HG03520 (cell line): ENCODE results near the gene TRAF3.
"Not testable (repeated sequence)": the region's sequence is repeated elsewhere in the genome, so short reads cannot be mapped to it uniquely, and the experiment has no call there.

Experiments
- ATAC-seq: cut with Tn5 transposase; IDR thresholded peaks from one replicate; pipeline ENCODE4 v1.9.1; 2021; ENCODE audit warnings: mild to moderate bottlenecking, moderate library complexity; ENCODE audit not compliant: unreplicated experiment

The TRAF3 gene

DNA sequence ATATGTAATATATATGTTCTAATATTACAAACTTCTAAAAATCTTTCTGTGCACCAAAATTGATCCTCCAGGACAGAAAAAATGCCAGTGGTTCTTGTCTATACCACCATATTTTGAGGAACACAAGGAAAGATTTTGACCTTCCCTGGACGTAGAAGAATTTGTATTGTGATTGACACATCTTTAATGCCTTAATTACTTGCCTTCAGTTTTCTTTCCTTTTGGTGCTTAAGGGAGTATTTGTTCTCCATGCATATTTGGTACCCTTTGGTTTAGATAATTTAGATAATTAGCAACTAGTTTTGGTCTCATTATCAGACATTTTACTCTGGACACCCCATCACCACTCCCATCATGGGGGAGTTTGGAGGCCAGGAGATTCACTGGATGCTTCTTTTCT lies 27.6 kb downstream of the TRAF3 start:
- ATAC-seq, result no peak

DNA sequence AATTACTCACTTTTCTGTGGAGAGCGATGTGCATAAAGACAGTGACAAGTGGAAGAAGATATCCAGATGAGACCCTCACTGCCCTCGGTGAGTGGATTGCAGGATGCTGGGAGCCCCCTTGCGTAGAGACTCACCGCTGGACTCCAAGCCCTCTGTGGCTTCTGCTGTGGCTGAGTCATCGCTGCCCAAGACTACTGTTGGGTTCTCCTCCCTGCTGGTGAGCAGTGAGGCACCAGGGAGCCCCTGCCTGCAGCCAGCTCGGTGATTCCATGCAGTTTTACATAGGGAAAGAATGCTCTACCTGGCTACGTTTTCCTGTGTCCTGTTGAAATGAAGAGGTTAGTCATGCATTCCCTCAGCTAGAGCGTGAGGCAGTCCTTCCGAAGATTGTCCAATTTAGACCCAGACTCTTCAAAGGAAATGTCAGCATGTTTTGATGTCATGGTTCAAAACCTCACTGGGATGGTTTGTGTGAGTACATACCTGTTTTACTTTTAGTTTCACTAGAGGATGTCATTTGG lies 28.2 kb downstream of the TRAF3 start:
- no peak for ATAC-seq

DNA sequence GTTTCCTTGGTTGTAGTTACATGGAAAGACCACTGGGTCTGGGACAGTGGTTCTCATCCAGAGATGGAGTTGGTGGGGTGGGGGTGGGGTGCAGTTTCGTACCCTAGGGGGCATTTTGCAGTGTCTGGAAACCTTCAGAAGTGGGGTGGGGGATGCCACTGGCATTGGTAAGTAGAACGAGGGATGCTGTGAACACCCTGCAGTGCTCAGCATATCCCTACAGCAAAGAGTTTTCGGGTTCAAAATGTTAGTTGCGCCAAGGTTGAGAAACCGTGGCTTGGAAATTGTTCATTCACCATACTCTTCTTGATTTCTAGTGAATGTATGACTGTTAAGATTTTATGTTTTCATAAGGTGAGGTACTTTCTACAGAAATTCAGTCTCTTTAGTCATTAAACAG lies 28.7 kb downstream of the TRAF3 start:
- ATAC-seq, result no peak

DNA sequence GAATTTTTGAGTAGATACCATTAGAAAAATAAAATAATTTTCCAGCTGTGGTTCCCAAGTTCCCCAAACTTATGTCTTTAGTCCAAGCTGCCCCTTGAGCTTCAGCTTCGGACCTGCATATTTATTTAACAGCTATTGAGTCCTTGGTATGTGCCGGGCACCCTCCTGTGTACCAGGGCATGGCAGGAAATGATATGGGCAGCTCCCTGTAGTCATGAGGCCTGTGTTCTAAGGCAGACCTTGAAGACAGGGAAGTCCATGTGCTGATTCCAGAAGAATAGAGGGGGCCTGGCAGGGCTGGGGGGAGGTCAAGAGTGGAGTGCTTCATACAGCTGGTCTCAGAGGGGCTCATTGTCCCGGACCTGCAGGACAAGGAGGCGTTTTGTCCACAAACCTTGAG lies 29.2 kb downstream of the TRAF3 start:
- no peak for ATAC-seq

DNA sequence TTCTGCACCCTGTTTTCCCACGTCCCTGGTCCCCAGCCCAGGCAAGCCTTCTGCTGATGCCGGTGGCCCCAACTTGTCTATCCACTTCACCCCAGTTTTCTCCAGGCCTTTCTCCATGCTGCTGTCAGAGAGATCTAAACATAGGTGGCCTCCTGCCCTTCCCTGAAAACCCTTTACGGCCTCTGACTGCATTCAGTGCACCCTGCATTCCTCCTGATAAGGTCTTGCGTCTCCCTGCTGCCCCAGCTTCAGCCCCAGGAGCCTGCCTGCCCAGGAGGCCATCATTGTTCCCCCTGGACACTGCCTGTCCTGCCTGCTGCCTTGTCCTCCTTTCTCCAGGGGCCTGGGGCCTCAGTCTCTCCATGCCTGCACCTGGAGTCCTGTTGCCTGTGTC lies 29.8 kb downstream of the TRAF3 start:
- ATAC-seq, result no peak

DNA sequence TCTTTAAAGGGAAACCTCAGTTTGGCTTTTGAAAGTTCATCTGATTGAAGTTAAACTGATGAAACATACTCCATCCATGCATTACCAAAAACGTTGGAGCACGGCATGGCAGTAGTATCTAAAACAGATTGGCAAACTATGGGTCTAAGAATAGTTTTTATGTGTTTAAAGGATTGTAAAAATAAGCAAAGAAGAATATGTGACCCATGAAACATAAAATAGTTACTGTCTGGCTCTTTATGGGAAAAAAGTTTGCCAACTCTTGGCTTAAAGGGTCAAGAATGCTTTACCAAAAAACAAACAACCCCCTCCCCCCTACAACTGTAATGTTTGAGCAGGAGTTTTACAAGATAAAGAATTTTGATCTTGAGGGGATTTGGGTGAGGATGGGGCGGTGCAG lies 32.6 kb downstream of the TRAF3 start:
- ATAC-seq, result no peak

DNA sequence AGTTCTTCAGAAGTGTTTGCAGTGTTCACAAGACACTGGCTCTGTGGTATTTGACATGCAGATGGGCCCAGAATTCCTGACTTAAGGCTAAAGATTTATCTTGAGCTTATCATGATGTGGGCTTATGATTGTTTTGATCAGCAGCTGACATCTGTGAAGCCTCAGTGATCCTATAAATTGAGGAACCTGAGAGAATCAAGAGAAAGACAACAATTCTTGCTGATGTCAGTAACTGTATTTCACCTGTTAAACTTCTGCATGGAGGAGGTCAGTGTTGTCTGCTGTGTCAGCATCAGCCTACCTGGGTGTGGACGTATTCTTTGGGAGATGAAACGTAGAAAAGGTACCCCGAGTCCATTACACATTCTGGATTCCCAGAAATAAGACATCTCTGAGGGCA lies 33.3 kb downstream of the TRAF3 start:
- no peak for ATAC-seq

DNA sequence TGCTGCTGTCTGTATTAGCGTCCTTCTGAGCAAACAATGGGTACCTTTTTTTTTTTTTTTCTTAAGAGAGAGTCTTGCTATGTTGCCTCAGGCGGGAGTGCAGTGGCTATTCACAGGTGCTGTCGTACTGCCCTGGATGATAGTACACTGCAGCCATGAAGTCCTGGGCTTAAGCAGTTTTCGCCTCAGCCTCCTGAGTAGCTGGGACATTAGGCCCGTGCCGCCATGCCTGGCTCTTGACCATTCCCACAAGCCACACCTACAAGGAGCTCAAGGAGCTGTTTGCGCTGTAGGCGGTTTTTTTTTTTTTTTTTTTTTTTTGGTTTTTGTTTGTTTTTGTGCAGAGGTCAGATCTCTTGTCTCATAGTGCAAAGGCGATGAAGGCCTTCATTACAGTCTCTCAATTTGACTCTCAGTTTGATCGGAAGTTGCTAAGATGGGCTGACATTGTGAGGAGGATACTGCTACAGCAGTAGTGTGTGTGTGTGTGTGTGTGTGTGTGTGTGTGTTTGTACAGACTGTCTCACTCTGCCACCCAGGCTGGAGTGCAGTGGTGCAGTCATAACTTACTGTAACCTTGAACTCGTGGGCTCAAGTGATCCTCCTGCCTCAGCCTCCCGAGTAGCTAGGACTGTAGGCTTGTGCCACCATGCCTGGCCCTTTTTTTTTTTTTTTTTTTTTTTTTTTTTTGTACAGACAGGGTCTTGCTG lies 34.2 kb downstream of the TRAF3 start:
- ATAC-seq, result no peak

DNA sequence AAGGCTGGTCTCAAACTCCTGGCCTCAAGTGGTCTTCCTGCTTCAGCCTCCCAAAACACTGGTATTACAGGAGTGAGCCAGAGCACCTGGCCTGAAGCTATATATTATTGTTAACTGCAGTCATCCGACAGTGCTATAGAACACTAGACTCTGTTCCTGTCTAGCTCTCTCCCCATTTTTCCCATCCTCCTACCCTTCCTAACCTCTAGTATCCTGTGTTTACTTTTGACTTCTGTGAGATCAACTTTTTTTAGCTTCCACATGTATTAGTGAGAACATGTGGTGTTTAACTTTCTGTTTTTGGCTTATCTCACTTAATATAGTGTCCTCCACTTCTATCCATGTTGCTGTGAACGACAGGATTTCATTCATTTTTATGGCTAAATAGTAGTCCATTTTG lies 34.7 kb downstream of the TRAF3 start:
- no peak for ATAC-seq

DNA sequence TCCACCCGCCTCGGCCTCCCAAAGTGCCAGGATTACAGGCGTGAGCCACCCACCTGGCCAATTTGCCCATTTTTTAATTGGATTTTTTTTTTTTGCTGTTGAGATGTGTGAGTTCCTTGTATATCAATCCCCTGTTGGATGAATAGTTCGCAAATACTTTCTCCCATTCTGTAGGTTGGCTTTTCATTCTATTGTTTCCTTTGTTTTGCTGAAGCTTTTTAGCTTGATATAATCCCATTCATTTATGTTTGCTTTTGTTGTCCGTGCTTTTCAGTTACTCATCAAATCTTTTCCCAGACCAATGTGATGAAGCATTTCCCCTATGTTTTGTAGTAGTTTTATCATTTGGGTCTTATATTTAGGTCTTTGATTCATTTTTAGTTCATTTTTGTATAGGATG lies 36.4 kb downstream of the TRAF3 start:
- ATAC-seq, result no peak

DNA sequence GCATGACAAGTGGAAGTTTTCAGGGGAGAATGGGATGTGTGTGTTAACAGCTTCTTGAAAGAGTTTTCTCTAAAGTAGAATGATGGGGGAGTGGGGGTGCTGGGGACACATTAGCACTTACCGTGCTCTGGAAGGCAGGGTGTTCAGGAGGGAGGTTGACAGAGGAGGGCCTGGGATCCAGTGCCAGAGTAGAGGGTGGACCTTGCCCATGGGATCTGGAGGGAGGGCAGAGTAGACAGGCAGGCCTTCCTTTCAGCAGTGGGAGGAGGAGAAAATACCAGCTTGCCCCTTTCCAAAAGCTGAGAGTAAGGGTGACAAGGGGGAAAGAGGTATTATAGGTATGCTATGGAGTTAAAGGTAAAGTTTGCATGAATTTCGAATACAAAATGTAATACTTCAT lies 40.1 kb downstream of the TRAF3 start:
- ATAC-seq, result no peak

DNA sequence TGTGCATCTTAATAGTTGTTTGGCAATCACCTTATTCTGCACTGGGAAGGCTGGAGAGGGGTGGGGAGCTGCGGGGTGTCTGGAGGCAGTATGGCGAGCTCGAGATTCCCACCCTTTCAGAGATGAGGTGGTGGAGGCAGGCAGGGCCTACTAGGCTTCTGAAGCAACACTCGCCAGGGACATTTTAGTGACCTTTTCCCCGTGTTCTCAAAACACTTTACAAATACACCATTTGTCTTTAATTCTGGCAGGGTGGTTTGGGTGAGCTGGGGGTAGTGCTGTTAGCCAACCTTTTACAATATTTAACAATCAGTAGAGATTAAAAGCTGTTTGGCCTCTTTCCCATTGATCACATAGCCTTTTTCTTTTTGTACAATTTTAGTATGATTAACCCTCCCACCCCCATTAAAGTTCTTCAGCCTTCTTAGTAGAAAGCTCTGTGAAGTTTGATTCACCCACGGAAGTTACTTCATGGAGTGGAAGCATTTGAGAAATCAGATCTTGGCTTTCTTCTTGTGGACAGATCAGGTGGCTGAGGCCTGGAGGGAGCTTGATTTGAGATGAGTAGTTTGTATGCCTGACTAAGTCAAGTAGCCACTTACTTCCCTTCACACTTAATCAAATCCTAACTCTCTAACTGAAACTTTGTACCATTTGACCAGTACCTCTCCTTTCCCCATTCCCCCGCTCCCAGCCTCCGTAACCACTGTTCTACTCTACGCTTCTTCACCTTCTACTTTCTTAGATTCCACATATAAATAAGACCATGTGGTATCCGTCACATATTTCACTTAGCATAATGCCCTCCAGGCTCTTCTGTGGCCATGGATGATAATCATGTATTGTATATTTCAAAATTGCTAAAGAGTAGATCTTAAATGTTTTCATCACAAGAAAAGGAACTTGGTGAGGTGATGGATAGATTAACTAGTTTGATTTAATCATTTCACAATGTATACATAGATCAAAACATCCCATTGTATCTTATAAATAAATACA lies 41.0 kb downstream of the TRAF3 start:
- no peak for ATAC-seq

DNA sequence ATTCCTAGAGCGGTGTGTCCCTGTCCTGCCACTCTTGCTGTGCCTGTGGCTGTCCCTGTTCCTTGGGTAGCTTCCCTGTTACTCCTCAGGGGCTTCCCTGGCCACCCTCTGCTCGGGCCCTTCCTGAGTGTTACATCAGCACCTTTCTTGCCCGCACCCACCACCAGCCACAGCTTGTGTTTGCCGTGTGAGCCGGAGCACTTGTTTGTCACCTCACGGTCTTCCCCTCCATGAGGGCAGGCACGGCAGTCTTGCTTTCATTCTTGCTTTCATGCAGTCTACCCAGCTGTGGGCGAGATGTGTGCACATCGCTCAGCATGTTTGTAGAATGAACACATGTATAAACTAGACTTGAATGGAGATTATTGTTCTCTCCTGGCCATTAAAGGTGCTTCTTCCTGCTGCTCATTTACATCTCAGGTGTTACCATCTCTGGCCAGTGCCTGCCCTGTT lies 42.0 kb downstream of the TRAF3 start:
- peak; percentile 71 for ATAC-seq

DNA sequence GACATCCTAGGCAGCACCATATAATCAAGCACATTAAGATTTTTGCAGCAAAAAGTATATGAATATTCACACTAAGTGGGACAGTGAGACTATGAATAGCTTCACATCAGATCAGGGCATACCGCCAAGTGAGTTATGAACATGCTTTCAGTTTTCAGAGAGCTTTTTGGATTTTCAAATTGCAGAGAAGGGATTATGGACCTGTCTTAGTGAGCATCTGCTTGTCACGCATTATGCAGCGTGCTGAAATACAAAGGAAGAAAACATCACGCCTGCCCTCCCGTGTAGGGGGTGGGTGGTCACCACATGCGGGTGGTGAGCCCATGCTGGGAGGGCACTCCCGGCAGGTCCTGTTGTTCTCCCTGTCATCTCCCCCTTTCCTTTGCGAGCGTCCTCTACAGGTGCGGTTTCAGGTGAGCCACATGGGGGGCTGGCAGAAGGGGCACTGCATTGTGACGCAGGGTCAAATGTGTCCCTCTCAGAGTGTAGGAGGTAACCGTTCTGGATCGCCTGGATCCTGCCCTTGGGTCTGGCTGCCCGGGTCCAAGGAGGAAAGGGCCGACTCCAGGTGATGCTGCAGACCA lies 42.6 kb downstream of the TRAF3 start:
- ATAC-seq, result peak; percentile 19

DNA sequence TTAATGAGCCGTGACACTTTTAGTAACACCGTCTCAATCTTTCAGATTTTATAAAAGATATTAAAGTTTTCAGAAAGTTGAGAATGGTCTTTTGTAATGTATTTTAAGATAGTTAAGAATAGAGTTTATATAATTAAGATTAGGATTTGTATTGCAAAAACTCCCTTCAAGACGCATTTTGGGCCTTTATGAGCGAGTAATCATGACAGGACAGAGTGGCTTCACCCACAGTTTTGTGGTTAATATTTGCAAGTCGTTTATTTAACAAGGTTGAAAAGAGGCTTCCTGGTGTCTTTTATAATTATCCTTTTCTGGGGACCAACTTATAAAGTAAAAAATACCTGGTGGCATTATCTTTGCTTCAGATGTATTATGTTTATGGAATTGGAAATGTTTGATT lies 44.0 kb downstream of the TRAF3 start:
- no peak for ATAC-seq

DNA sequence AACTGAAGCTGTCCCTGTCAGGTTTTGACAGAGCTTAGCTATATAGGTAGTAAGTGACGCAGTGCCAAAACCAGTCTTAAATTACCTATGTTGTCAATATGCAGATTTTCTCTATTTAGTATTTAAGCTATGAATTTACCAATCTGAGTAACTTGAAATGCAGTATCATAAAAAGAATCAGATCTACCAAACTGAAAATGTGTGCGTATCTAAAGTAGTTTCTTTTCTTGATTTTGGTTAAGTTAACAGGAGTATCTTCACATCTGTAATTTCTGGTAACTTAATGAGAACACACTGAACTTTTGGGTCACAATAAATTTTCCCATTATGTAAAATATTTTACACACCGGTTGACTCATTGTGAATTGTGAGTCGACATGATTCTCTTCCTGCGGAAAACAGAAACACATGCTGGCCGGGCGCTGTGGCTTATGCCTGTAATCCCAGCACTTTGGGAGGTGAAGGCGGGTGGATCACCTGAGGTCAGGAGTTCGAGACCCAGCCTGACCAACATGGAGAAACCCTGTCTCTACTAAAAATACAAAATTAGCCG lies 45.1 kb downstream of the TRAF3 start:
- ATAC-seq, result no peak

DNA sequence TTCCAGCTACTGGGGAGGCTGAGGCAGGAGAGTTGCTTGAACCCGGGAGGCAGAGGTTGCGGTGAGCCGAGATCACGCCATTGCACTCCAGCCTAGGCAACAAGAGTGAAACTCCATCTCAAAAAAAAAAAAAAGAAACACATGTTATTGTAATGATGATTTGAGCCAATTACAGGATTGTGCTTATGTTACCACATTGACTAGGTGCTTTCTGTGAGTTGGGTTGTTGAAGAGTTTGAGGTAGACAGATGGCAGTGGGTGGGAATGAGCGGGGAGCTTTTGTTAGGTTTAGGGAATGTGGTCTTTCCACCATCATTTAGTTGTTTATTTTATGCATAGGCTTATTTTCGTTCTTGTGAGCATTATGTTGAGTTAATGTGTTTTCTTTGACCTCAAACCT lies 45.6 kb downstream of the TRAF3 start:
- not testable (repeated sequence) for ATAC-seq

DNA sequence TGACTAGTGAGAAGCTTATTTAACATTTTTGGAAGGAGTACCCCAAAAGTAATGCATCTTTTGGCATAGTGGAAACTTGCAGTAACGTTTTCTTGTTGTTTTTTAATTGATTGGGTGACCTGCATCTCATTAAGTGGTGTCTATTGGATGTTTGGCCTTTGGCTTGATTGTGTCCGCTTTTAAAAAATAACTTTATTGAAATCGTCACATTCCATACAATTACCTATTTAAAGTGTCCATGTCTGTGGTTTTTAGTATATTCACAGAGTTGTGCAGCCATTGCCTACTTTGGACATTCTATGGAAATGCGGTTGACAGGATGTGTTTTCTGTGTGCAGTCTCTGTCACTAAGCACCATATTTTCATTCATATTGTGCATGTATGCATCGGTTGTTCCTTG lies 46.3 kb downstream of the TRAF3 start:
- no peak for ATAC-seq

DNA sequence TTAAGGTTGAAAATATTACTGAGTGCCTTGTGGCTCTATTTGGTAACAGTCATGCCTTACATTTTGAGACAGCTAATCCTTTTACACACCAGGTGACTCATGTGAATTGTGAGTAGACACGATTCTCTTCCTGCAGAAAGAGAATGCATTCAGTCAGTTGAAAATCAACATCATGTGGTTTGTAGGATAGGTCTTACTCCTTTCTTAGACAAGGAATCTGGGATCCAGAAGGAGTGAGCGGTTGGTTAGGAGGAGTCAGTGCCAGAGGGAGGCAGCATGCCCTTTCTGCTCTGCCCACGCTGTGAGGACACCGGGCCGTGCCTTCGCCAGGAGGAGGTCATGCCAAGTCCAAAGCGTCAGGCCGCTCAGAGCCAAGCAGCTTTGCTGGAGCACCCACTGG lies 47.6 kb downstream of the TRAF3 start:
- no peak for ATAC-seq

DNA sequence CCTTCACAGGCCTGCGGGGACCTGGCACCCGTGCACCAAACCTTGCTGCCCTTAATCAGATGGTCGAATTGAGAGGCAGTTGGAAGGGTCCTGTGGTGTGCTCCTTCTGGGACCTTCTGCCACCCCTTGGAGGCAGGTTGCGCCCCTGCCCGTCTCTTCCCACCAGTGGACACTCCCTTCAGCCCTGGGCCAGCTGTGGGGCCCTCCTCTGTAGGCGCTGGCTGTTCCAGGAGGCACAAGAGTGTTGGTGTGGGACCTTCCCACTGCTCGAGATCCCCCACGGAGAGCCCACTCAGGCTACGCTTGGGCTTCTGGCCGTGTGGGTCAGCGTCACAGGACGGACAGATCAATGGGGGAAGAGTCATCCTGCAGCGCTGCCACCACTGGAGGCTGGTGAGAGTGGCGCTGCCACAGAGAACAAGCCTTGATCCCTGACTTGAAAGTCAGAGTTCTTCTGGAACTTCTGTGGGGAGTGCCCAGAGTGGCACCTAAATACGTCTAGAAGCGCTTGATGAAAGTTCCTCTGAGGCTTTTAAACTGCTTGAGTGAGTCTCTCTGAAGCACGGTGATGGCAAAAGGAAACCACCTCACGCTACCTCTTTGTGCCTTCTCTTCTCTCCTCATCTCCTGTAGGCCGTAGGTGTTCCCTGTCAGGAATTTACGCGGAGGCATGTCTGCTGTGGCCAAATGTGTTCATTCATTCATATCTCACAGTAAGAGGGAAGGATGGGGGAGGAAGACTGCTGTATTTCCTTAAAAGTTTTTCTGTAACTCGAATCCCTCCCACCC lies 48.3 kb downstream of the TRAF3 start:
- ATAC-seq, result no peak
